PC-9 (cell line): ENCODE results near the gene HIGD2B.

ENCODE experiments used
- CTCF ChIP-seq: fragments of 200-600 bp; sonication (generic); conservative IDR thresholded peaks from 2 replicates; pipeline ENCODE4 v1.6.1; 2017; ENCODE audit warnings: mixed run types, antibody characterized with exemption, mild to moderate bottlenecking, moderate library complexity
- EZH2 ChIP-seq: fragments of 200-600 bp; sonication (generic); IDR thresholded peaks from 2 replicates; pipeline ENCODE4 v1.8.0; 2017; ENCODE audit warnings: antibody characterized with exemption, low read depth

GRCh38 chr15:72725446-72725845 lies 39.5 kb upstream of the HIGD2B start:
- TF ChIP-seq CTCF (no peak), EZH2 (no peak)
